ENCODE measurements around the gene RPGR. TPM values are rescaled to one million over a fixed set of nuclear protein-coding genes. Genes with fewer than 3 reads are reported as not detected.

The RPGR gene
- total and polyA plus RNA-seq, 4 donors: 2.6 to 21.8 (median 11.8) TPM

DNA sequence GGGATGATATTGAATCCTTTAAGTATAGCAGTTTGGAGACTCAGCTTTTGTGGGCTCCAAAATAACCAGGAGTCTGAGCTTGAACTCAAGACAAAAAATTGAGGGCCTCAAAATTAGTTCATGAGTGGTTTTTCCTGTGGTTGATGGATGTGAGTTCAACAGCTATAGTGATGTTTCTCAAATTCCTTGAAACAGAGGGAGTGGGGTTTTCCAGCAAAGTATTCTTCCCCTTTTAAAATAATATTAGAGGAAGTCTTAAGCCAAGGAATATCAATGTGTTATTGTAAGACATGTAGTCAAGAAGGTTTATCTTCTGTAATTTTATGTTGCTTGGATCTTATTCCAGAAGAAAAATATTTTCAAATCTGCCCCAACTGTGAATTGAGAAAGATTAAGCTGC, 35.7 kb upstream of the RPGR start:
- Histone ChIP-seq H3K9me3 (ENCODE audit: control insufficient read depth, low read length) (no peaks in the 10 kb centered on the region), H3K4me1 (ENCODE audit: control insufficient read depth in 1 of 2, insufficient read depth in 2 of 2, low read length in 2 of 2) (no peaks in the 10 kb centered on the region), H3K27me3 (ENCODE audit: control insufficient read depth in 1 of 2, insufficient read depth in 2 of 2, low read length in 1 of 2) (no peaks in the 10 kb centered on the region), H3K27ac (ENCODE audit: low read depth in 1 of 2, low read length in 2 of 2) (no peak overlapping the region), H3K4me3 (ENCODE audit: low read length in 2 of 2) (no peak overlapping the region), H3K36me3 (ENCODE audit: control insufficient read depth in 1 of 2, insufficient read depth in 2 of 2, low read length in 1 of 2) (no peaks in the 10 kb centered on the region)
- intact Hi-C loops (cut with DNase I): no loop called here
- DNase-seq: no peak
- no peak for ATAC-seq (ENCODE audit: low FRiP score)

DNA sequence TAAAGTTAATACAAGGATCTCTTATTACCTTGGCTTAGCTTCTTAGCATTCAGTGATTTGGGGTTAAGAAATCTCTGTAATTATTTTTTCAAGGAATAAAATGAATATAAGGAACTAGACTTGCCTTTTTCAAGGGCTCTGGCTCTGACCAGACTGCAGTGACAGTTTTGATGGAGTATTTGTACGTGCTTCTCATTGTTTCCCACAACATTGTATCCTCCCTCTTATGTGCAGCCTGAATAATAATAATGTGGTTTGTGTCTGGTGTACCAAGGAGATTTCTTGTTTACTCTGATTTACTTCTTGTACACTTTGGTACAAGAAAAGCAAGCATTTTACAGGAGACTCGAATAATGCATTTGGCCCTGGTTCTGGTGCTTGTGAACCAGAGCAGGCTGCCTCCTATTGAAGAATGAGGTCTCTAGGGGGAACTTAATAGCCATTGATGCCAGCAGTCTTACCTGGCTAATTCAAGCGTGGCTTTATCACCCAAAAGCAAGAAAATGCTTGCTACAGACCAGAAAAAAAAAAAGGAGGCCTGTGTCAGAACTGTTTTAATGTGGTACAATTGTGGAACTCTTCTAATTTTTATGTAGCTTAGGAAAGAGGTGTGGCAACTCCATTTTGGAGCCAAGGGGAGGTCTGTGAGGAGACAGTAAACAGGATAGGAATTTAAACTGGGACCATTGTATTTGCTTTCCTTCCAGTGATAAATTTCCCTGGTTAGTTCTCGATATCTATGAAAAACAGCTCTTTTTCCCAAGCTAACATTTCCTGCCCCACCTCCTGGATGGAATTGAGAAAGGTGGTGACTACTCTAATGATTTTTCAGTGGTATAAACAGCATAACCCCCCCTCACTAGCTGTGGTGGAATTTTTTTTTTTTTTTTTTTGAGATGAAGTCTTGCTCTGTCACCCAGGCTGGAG, 30.7 kb upstream of the RPGR start:
- 51 to 55% methylated on average over 4 of the region's 4 CpGs for WGBS, 2 donors
- Histone ChIP-seq H3K9me3 (ENCODE audit: control insufficient read depth, low read length) (no peaks in the 10 kb centered on the region), H3K36me3 (ENCODE audit: control insufficient read depth in 1 of 2, insufficient read depth in 2 of 2, low read length in 1 of 2) (no peaks in the 10 kb centered on the region), H3K4me3 (ENCODE audit: low read length in 2 of 2) (no peak overlapping the region), H3K27ac (ENCODE audit: low read depth in 1 of 2, low read length in 2 of 2) (no peak overlapping the region), H3K27me3 (ENCODE audit: control insufficient read depth in 1 of 2, insufficient read depth in 2 of 2, low read length in 1 of 2) (no peaks in the 10 kb centered on the region), H3K4me1 (ENCODE audit: control insufficient read depth in 1 of 2, insufficient read depth in 2 of 2, low read length in 2 of 2) (no peaks in the 10 kb centered on the region)
- ATAC-seq (ENCODE audit: low FRiP score): no peak
- intact Hi-C loops (cut with DNase I): no loop called here
- DNase-seq: no peak

DNA sequence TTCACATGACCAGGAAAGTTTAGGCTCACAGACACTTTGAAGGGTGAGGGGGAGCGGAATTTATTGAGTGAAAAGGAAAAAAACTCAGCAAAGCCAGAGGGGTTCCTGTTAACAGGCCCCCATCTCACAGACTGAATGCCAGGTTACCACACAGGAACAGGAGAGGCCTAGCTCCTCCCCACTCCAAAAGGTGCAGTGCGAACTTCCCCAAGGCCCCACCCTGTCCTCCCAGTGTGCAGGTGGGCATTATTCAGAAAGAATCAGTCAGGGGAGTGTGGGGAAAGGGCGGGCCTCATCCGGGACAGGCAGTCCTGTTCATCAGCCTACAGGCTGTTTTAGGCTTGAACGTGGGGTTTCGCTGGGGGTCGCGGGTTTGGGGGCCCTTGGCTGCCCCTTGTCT, 29.1 kb upstream of the RPGR start:
- H3K4me1 ChIP-seq (ENCODE audit: control insufficient read depth in 1 of 2, insufficient read depth in 2 of 2, low read length in 2 of 2): no peaks in the 10 kb centered on the region
- WGBS, 2 donors: 80 to 94% methylated on average over 8 of the region's 8 CpGs

DNA sequence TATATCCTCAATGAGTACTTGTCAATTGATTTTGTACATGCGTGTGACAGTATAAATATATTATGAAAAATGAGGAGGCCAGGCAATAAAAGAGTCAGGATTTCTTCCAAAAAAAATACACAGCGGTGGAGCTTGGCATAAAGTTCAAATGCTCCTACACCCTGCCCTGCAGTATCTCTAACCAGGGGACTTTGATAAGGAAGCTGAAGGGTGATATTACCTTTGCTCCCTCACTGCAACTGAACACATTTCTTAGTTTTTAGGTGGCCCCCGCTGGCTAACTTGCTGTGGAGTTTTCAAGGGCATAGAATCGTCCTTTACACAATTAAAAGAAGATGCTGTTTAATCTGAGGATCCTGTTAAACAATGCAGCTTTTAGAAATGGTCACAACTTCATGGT, 25.1 kb upstream of the RPGR start, which contains the start of gene OTC:
OTC (plus strand) TSS at position 243 of the 400 bp plus-strand sequence; CDS start at position 336, 93 bp downstream.
- 64 to 71% methylated on average over 4 of the region's 4 CpGs for WGBS, 2 donors
- intact Hi-C loops (cut with DNase I): no loop called here
- Histone ChIP-seq H3K4me1 (ENCODE audit: control insufficient read depth in 1 of 2, insufficient read depth in 2 of 2, low read length in 2 of 2) (no peaks in the 10 kb centered on the region), H3K36me3 (ENCODE audit: control insufficient read depth in 1 of 2, insufficient read depth in 2 of 2, low read length in 1 of 2) (no peaks in the 10 kb centered on the region), H3K27ac (ENCODE audit: low read depth in 1 of 2, low read length in 2 of 2) (no peak within 1 kb of the TSS), H3K27me3 (ENCODE audit: control insufficient read depth in 1 of 2, insufficient read depth in 2 of 2, low read length in 1 of 2) (no peaks in the 10 kb centered on the region), H3K9me3 (ENCODE audit: control insufficient read depth, low read length) (no peaks in the 10 kb centered on the region), H3K4me3 (ENCODE audit: low read length in 2 of 2) (no peak within 1 kb of the TSS)
- DNase-seq: no peak
- no peak for ATAC-seq (ENCODE audit: low FRiP score)

More for the DNA sequence above, 29.1 kb upstream of the RPGR start:
- DNase-seq (no peak), ATAC-seq (ENCODE audit: low FRiP score) (no peak)
- Histone ChIP-seq H3K27me3 (ENCODE audit: control insufficient read depth in 1 of 2, insufficient read depth in 2 of 2, low read length in 1 of 2) (no peaks in the 10 kb centered on the region), H3K27ac (ENCODE audit: low read depth in 1 of 2, low read length in 2 of 2) (no peak overlapping the region), H3K4me3 (ENCODE audit: low read length in 2 of 2) (no peak overlapping the region), H3K9me3 (ENCODE audit: control insufficient read depth, low read length) (no peaks in the 10 kb centered on the region), H3K36me3 (ENCODE audit: control insufficient read depth in 1 of 2, insufficient read depth in 2 of 2, low read length in 1 of 2) (no peaks in the 10 kb centered on the region)
- intact Hi-C loops (cut with DNase I): no loop called here

DNA sequence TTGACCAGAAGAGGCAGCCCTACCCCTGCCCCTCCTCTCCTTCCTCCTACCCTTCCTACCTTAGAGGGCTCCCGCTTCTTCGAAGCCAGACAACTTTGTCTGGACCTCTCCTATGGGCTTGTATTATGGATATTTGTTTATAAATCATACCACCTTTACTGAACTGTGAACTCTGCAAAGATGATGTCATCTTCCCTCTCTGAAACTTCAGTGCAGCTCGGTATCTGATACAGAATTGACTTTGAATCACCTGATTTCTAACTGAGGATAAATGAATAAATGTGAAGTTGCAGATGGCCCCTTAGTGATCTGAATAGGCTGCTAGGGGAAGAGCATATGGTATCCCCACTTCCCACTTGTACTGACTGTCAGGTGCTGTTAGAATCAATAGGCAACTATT, 24.0 kb upstream of the RPGR start:
- WGBS, 2 donors: 75 to 88% methylated on average over 3 of the region's 3 CpGs
- Histone ChIP-seq H3K27me3 (ENCODE audit: control insufficient read depth in 1 of 2, insufficient read depth in 2 of 2, low read length in 1 of 2) (no peaks in the 10 kb centered on the region), H3K9me3 (ENCODE audit: control insufficient read depth, low read length) (no peaks in the 10 kb centered on the region), H3K4me1 (ENCODE audit: control insufficient read depth in 1 of 2, insufficient read depth in 2 of 2, low read length in 2 of 2) (no peaks in the 10 kb centered on the region), H3K36me3 (ENCODE audit: control insufficient read depth in 1 of 2, insufficient read depth in 2 of 2, low read length in 1 of 2) (no peaks in the 10 kb centered on the region), H3K27ac (ENCODE audit: low read depth in 1 of 2, low read length in 2 of 2) (no peak overlapping the region), H3K4me3 (ENCODE audit: low read length in 2 of 2) (no peak overlapping the region)
- ATAC-seq (ENCODE audit: low FRiP score): no peak
- intact Hi-C loops (cut with DNase I): no loop called here
- DNase-seq: no peak

DNA sequence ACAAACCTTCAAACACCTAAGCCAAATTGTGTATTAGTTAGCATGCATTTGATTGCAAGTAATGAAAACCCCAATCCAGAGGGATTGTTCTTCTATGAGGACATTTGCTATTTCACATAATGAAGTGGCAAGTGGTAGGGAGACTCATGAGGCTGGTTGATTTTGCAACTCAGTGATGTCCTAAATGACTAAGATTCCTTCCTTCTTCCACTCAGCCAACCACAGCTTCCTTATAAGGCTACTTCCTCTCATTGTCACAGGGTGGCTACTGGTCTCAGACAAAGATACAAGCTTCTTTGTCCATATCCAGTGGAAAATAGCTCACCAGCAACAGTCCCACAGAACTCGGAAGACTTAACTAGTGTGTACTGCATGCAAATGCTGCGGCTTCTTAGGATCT, 19.8 kb upstream of the RPGR start:
- Histone ChIP-seq H3K4me1 (ENCODE audit: control insufficient read depth in 1 of 2, insufficient read depth in 2 of 2, low read length in 2 of 2) (no peaks in the 10 kb centered on the region), H3K4me3 (ENCODE audit: low read length in 2 of 2) (no peak overlapping the region), H3K27ac (ENCODE audit: low read depth in 1 of 2, low read length in 2 of 2) (no peak overlapping the region), H3K36me3 (ENCODE audit: control insufficient read depth in 1 of 2, insufficient read depth in 2 of 2, low read length in 1 of 2) (no peaks in the 10 kb centered on the region), H3K9me3 (ENCODE audit: control insufficient read depth, low read length) (no peaks in the 10 kb centered on the region), H3K27me3 (ENCODE audit: control insufficient read depth in 1 of 2, insufficient read depth in 2 of 2, low read length in 1 of 2) (no peaks in the 10 kb centered on the region)
- ATAC-seq (ENCODE audit: low FRiP score) (no peak), DNase-seq (no peak)
- intact Hi-C loops (cut with DNase I): no loop called here
- 81 to 85% methylated on average over 2 of the region's 2 CpGs for WGBS, 2 donors

DNA sequence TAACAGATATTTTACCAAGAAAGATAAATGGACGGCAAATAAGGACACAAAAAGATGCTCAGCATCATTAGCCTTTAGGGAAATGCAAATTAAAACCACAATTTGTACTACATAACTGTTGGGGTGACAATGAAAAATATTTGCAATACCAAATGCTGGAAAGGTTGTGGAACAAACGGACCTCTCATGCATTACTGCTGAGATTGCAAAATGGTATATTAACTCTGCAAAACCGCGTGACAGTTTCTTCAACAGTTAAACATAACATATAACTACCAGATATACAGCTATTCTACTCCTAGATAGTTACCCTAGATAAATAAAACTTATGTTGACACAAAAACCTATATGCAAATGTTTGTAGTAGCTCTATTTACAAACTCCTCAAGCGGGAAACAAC, 18.8 kb upstream of the RPGR start:
- Histone ChIP-seq H3K27me3 (ENCODE audit: control insufficient read depth in 1 of 2, insufficient read depth in 2 of 2, low read length in 1 of 2) (no peaks in the 10 kb centered on the region), H3K4me1 (ENCODE audit: control insufficient read depth in 1 of 2, insufficient read depth in 2 of 2, low read length in 2 of 2) (no peaks in the 10 kb centered on the region), H3K4me3 (ENCODE audit: low read length in 2 of 2) (no peak overlapping the region), H3K9me3 (ENCODE audit: control insufficient read depth, low read length) (no peaks in the 10 kb centered on the region), H3K27ac (ENCODE audit: low read depth in 1 of 2, low read length in 2 of 2) (no peak overlapping the region), H3K36me3 (ENCODE audit: control insufficient read depth in 1 of 2, insufficient read depth in 2 of 2, low read length in 1 of 2) (no peaks in the 10 kb centered on the region)
- 31 to 81% methylated on average over 5 of the region's 5 CpGs for WGBS, 2 donors
- intact Hi-C loops (cut with DNase I): no loop called here
- no peak for ATAC-seq (ENCODE audit: low FRiP score)
- no peak for DNase-seq

DNA sequence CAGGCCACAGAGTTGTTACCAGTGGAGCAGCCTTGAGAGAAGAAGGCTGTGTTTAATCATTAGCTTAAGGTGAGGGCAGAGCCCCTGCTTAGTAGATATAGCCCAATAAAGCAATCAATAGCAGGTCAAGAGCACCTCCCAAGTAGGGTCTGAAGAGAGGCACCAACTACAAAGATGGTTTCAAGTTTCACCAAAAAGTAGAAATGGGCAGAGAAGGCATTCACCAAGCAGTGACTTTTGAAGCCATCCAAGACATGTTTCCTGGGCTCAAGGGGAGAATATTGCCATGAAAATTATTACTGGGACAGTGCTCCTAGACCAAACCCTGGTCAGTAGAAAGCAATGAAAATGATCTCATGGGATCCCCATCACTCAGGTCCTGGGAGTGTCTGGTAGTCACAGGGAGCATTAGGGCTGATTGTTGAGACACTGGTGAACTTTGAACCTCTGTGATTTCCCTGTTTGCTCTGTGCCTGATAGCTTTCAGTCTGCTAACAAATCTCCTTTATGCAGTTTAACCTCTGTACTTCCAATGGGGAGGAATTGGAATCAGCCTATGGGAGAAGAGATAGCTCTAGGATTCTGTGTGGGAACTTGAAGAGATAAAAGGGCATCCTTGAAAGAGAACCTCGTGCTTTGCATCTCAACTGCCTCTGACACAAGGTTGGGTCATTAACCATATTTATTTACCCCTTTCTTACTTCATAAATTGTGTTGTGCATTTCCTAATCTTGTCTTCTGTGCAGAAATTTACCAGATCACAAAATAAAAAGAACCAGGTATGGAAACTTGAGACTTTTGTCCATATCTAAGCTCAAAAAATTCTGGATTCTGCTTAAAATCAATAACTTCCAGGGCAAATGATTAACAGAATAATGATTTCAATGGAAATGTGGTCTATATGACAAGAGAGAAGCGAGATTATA, 15.8 kb upstream of the RPGR start:
- H3K4me3 ChIP-seq (ENCODE audit: low read length in 2 of 2): no peak overlapping the region
- H3K27ac ChIP-seq (ENCODE audit: low read depth in 1 of 2, low read length in 2 of 2): no peak overlapping the region
- intact Hi-C loops (cut with DNase I): no loop called here
- ATAC-seq (ENCODE audit: low FRiP score) (no peak), DNase-seq (no peak)
- H3K4me1 ChIP-seq (ENCODE audit: control insufficient read depth in 1 of 2, insufficient read depth in 2 of 2, low read length in 2 of 2): no peaks in the 10 kb centered on the region
- 43 to 82% methylated on average over 2 of the region's 2 CpGs for WGBS, 2 donors
- H3K27me3 ChIP-seq (ENCODE audit: control insufficient read depth in 1 of 2, insufficient read depth in 2 of 2, low read length in 1 of 2): no peaks in the 10 kb centered on the region
- H3K36me3 ChIP-seq (ENCODE audit: control insufficient read depth in 1 of 2, insufficient read depth in 2 of 2, low read length in 1 of 2): no peaks in the 10 kb centered on the region
- no peaks in the 10 kb centered on the region for H3K9me3 ChIP-seq (ENCODE audit: control insufficient read depth, low read length)
